ENCODE results near the gene WASHC3. TPM values are rescaled to one million over a fixed set of nuclear protein-coding genes. Genes with fewer than 3 reads are reported as not detected.
A peak's percentile ranks its signal among the peaks of the same experiment; 100 is the strongest.

Gene WASHC3
- total and polyA plus RNA-seq, 10 of the 15 experiments (the other 5 are each of a cell fraction or from before 2014, with no cell fraction given), result 18.8 to 106 (median 64.3) TPM

DNA sequence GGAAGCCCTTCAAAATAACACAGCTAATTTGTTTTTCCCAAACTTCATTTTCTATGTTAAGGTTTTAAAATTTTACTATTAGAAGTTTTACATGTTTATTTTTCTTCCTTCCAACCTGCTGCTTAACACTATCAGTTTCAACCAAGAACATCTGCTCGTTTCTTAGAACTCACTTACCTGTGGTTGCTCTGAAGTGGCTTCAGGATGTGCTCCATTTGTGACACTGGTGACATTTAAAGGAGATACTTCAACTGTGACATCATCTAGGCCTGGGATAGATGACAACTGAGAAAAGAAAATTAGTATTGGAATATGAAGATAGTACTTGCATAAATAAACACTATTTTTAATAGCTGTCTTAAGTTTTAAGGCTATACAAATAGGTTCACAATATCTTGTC lies 17.9 kb downstream of the WASHC3 start (continued):
- TF ChIP-seq, protein P1, sequence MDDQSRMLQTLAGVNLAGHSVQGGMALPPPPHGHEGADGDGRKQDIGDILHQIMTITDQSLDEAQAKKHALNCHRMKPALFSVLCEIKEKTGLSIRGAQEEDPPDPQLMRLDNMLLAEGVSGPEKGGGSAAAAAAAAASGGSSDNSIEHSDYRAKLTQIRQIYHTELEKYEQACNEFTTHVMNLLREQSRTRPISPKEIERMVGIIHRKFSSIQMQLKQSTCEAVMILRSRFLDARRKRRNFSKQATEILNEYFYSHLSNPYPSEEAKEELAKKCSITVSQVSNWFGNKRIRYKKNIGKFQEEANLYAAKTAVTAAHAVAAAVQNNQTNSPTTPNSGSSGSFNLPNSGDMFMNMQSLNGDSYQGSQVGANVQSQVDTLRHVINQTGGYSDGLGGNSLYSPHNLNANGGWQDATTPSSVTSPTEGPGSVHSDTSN (IDR thresholded peaks at IDR 0.05; ENCODE audit: insufficient replicate concordance, low read depth, low read length), result no peak
- TF ChIP-seq CREB1 (IDR thresholded peaks at IDR 0.05; ENCODE audit: low read depth) (peak; percentile 76), EP300 (IDR thresholded peaks at IDR 0.05; ENCODE audit: borderline replicate concordance in 1 of 2, control insufficient read depth in 1 of 2, low read depth in 2 of 2, low read length in 2 of 2) (peak in 1 of 2 experiments; percentile 59; a peak in 2 of 4 replicates), NFYA (IDR thresholded peaks at IDR 0.05; ENCODE audit: borderline replicate concordance, low read depth, low read length) (no peak), USF1 (IDR thresholded peaks at IDR 0.05; ENCODE audit: borderline replicate concordance, extremely low read length, insufficient read depth, low read depth, low read length) (no peak), CEBPB (IDR thresholded peaks at IDR 0.05; ENCODE audit: borderline replicate concordance in 1 of 2, low read depth in 2 of 2, low read length in 2 of 2) (no peak), ATF7 (IDR thresholded peaks at IDR 0.05; ENCODE audit: low read depth) (peak; percentile 68), ZNF622 (IDR thresholded peaks at IDR 0.05) (no peak), TAF1 (IDR thresholded peaks at IDR 0.05; ENCODE audit: borderline replicate concordance, low read depth, low read length) (no peak), SMAD1 (IDR thresholded peaks at IDR 0.05; ENCODE audit: low read depth, partially characterized antibody) (no peak), RFX5 (IDR thresholded peaks at IDR 0.05; ENCODE audit: low read depth, low read length) (no peak), CHD1 (IDR thresholded peaks at IDR 0.05; ENCODE audit: low read depth, low read length) (no peak), RUNX3 (IDR thresholded peaks at IDR 0.05; ENCODE audit: low read length) (peak; percentile 94), EZH2 (IDR thresholded peaks at IDR 0.05; ENCODE audit: borderline replicate concordance, control insufficient read depth, low read depth, low read length) (no peak), MYC (IDR thresholded peaks at IDR 0.05; ENCODE audit: insufficient read depth, insufficient read length, insufficient replicate concordance, low read length, severe bottlenecking) (no peak), CBFB (IDR thresholded peaks at IDR 0.05; ENCODE audit: low read depth) (0 out of 2 replicates have a peak, but pooled peaks have one; percentile 54)
- TF ChIP-seq, protein P2, sequence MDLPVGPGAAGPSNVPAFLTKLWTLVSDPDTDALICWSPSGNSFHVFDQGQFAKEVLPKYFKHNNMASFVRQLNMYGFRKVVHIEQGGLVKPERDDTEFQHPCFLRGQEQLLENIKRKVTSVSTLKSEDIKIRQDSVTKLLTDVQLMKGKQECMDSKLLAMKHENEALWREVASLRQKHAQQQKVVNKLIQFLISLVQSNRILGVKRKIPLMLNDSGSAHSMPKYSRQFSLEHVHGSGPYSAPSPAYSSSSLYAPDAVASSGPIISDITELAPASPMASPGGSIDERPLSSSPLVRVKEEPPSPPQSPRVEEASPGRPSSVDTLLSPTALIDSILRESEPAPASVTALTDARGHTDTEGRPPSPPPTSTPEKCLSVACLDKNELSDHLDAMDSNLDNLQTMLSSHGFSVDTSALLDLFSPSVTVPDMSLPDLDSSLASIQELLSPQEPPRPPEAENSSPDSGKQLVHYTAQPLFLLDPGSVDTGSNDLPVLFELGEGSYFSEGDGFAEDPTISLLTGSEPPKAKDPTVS (IDR thresholded peaks at IDR 0.05; ENCODE audit: low read depth, low read length), result no peak
- TF ChIP-seq, protein P3, sequence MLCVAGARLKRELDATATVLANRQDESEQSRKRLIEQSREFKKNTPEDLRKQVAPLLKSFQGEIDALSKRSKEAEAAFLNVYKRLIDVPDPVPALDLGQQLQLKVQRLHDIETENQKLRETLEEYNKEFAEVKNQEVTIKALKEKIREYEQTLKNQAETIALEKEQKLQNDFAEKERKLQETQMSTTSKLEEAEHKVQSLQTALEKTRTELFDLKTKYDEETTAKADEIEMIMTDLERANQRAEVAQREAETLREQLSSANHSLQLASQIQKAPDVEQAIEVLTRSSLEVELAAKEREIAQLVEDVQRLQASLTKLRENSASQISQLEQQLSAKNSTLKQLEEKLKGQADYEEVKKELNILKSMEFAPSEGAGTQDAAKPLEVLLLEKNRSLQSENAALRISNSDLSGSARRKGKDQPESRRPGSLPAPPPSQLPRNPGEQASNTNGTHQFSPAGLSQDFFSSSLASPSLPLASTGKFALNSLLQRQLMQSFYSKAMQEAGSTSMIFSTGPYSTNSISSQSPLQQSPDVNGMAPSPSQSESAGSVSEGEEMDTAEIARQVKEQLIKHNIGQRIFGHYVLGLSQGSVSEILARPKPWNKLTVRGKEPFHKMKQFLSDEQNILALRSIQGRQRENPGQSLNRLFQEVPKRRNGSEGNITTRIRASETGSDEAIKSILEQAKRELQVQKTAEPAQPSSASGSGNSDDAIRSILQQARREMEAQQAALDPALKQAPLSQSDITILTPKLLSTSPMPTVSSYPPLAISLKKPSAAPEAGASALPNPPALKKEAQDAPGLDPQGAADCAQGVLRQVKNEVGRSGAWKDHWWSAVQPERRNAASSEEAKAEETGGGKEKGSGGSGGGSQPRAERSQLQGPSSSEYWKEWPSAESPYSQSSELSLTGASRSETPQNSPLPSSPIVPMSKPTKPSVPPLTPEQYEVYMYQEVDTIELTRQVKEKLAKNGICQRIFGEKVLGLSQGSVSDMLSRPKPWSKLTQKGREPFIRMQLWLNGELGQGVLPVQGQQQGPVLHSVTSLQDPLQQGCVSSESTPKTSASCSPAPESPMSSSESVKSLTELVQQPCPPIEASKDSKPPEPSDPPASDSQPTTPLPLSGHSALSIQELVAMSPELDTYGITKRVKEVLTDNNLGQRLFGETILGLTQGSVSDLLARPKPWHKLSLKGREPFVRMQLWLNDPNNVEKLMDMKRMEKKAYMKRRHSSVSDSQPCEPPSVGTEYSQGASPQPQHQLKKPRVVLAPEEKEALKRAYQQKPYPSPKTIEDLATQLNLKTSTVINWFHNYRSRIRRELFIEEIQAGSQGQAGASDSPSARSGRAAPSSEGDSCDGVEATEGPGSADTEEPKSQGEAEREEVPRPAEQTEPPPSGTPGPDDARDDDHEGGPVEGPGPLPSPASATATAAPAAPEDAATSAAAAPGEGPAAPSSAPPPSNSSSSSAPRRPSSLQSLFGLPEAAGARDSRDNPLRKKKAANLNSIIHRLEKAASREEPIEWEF (IDR thresholded peaks at IDR 0.05; ENCODE audit: insufficient replicate concordance, low read depth, low read length), result peak; percentile 14
- TF ChIP-seq, protein P4, sequence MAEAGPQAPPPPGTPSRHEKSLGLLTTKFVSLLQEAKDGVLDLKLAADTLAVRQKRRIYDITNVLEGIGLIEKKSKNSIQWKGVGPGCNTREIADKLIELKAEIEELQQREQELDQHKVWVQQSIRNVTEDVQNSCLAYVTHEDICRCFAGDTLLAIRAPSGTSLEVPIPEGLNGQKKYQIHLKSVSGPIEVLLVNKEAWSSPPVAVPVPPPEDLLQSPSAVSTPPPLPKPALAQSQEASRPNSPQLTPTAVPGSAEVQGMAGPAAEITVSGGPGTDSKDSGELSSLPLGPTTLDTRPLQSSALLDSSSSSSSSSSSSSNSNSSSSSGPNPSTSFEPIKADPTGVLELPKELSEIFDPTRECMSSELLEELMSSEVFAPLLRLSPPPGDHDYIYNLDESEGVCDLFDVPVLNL (IDR thresholded peaks at IDR 0.05; ENCODE audit: low read depth, low read length), result no peak
